ENCODE data around the gene ANP32E.

- TF ChIP-seq EZH2 (IDR thresholded peaks at IDR 0.05; ENCODE audit: insufficient read depth, poor library complexity, severe bottlenecking) (no peak), EZH2phosphoT487 (IDR thresholded peaks at IDR 0.05; ENCODE audit: insufficient read depth, low read depth) (no peak)
Observed at GRCh38 chr1:150171801-150172200, 64.1 kb downstream of the ANP32E start.
